Neural progenitor cell (in vitro differentiated cells): Measurements from ENCODE around the gene RGSL1.

Experiments
- EZH2 ChIP-seq: fragments of 200-600 bp; sonication (generic); IDR thresholded peaks from 2 replicates; pipeline ENCODE4 v1.6.1; 2017; ENCODE audit warnings: antibody characterized with exemption, mild to moderate bottlenecking, moderate library complexity
- TF ChIP-seq, protein P1 (sequence below): fragments of 200-600 bp; sonication (generic); IDR thresholded peaks from 2 replicates; pipeline ENCODE4 v1.5.1; 2017; ENCODE audit warnings: antibody characterized with exemption, mild to moderate bottlenecking

- TF ChIP-seq, protein P1, sequence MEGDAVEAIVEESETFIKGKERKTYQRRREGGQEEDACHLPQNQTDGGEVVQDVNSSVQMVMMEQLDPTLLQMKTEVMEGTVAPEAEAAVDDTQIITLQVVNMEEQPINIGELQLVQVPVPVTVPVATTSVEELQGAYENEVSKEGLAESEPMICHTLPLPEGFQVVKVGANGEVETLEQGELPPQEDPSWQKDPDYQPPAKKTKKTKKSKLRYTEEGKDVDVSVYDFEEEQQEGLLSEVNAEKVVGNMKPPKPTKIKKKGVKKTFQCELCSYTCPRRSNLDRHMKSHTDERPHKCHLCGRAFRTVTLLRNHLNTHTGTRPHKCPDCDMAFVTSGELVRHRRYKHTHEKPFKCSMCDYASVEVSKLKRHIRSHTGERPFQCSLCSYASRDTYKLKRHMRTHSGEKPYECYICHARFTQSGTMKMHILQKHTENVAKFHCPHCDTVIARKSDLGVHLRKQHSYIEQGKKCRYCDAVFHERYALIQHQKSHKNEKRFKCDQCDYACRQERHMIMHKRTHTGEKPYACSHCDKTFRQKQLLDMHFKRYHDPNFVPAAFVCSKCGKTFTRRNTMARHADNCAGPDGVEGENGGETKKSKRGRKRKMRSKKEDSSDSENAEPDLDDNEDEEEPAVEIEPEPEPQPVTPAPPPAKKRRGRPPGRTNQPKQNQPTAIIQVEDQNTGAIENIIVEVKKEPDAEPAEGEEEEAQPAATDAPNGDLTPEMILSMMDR, result no peak
- no peak for TF ChIP-seq EZH2
Observed at GRCh38 chr1:182596934-182597333, 147.0 kb downstream of the RGSL1 start.
